Activated CD8-positive, alpha-beta memory T cell treated with anti-CD3 and anti-CD28 coated beads for 4 hours (primary cell): Measurements from ENCODE around the gene TSPEAR.

Source experiments
- DNase-seq, 2 donors: peaks; one replicate each; pipeline ENCODE4 v3.0.0-alpha.2; 2020; ENCODE audit warnings: low read depth in 2 of 2

Gene TSPEAR

GRCh38 chr21:44722731-44723130 is 11.4 kb upstream of the TSPEAR start:
- no peak for DNase-seq

GRCh38 chr21:44720170-44720569 is 8.8 kb upstream of the TSPEAR start:
- no peak for DNase-seq

GRCh38 chr21:44718571-44718970 is 7.2 kb upstream of the TSPEAR start:
- DNase-seq, result no peak

GRCh38 chr21:44718093-44718492 is 6.7 kb upstream of the TSPEAR start:
- DNase-seq, result no peak

- no peak for DNase-seq
Observed at GRCh38 chr21:44716984-44717383, 5.6 kb upstream of the TSPEAR start.

- no peak for DNase-seq
Observed at GRCh38 chr21:44714905-44715304, 3.5 kb upstream of the TSPEAR start.

GRCh38 chr21:44713846-44714245 is 2.5 kb upstream of the TSPEAR start:
- no peak for DNase-seq

GRCh38 chr21:44713130-44713529 is 1.8 kb upstream of the TSPEAR start:
- no peak for DNase-seq

GRCh38 chr21:44712203-44713028 is 1.0 kb upstream of the TSPEAR start:
- DNase-seq, result no peak

- DNase-seq, result no peak
Observed at GRCh38 chr21:44710756-44711326, 531 bp downstream of the TSPEAR start.

- no peak for DNase-seq
Observed at GRCh38 chr21:44710294-44710665, 1.1 kb downstream of the TSPEAR start.

- DNase-seq, result no peak
Observed at GRCh38 chr21:44709426-44710293, 1.7 kb downstream of the TSPEAR start.

- no peak for DNase-seq
Observed at GRCh38 chr21:44708866-44709425, 2.4 kb downstream of the TSPEAR start.

- no peak for DNase-seq
Observed at GRCh38 chr21:44708213-44708865, 3.0 kb downstream of the TSPEAR start.

- no peak for DNase-seq
Observed at GRCh38 chr21:44706706-44707581, 4.4 kb downstream of the TSPEAR start.

- DNase-seq, result no peak
Observed at GRCh38 chr21:44706026-44706705, 5.2 kb downstream of the TSPEAR start.

GRCh38 chr21:44704636-44705001 is 6.8 kb downstream of the TSPEAR start:
- DNase-seq, result no peak

GRCh38 chr21:44703731-44704635 is 7.4 kb downstream of the TSPEAR start:
- DNase-seq, result no peak
